Measurements from ENCODE around the gene POFUT1. TPM values are rescaled to one million over a fixed set of nuclear protein-coding genes. Genes with fewer than 3 reads are reported as not detected.

The POFUT1 gene
- total and polyA plus RNA-seq, 9 of the 15 experiments (the other 6 are each of a cell fraction or from before 2014, with no cell fraction given) = 3.5 to 44.7 (median 23.5) TPM

DNA sequence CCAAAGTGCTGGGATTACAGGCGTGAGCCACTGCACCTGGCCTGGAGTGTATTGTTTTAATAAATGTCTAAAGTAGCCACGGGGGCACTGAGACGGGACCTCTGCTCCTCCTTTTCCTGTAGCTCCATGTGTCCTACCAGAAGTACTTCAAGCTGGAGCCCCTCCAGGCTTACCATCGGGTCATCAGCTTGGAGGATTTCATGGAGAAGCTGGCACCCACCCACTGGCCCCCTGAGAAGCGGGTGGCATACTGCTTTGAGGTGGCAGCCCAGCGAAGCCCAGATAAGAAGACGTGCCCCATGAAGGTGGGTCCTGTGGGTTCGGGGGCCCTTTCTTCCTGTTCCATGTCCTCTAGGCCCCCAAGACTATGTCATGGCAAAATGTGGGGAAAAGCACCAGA is 7.5 kb downstream of the POFUT1 start (continued):
- no peak for TF ChIP-seq NR3C1 (CRISPR knock-in tag; IDR thresholded peaks at IDR 0.05)

GRCh38 chr20:32215729-32216128 is 8.0 kb downstream of the POFUT1 start:
- peaks cover 89% of the 10 kb centered on the region for H3K36me3 ChIP-seq (ENCODE audit: control insufficient read depth, insufficient read depth, low read length)
- ATAC-seq = no peak

More at GRCh38 chr20:32215729-32216128, 8.0 kb downstream of the POFUT1 start:
- Histone ChIP-seq H2AFZ (ENCODE audit: low read depth, low read length) (no peak overlapping the region), H3K4me3 (no peak overlapping the region), H3K4me2 (ENCODE audit: insufficient read depth, low read length) (no peak overlapping the region), H3K27me3 (ENCODE audit: control insufficient read depth in 2 of 2, insufficient read depth in 2 of 2, low read length in 2 of 2) (no peaks in the 10 kb centered on the region), H3K79me2 (ENCODE audit: control insufficient read depth, insufficient read depth, low read length) (peaks cover 6% of the 10 kb centered on the region; the same call in 2 of the 3 replicates), H4K20me1 (replicated peaks; ENCODE audit: control insufficient read depth, insufficient read depth, low read length) (peaks cover 7% of the 10 kb centered on the region), H3K9ac (ENCODE audit: insufficient read depth in 1 of 2, low read depth in 2 of 2, low read length in 2 of 2) (no peak overlapping the region), H3K9me3 (replicated peaks; ENCODE audit: control insufficient read depth, insufficient read depth, low read depth, low read length) (no peaks in the 10 kb centered on the region), H3K9me1 (ENCODE audit: control insufficient read depth, insufficient read depth, low read length) (no peaks in the 10 kb centered on the region), H3K4me1 (replicated peaks in 1 of 2; ENCODE audit: control insufficient read depth in 2 of 2, insufficient read depth in 2 of 2, low read length in 2 of 2) (no peaks in the 10 kb centered on the region), H3K27ac (ENCODE audit: extremely low read depth, low read depth, low read length) (no peak overlapping the region)
- no TSS peak for BruUV-seq (replicated peaks)
- in situ Hi-C loops (cut with MboI) (no loop called here), intact Hi-C loops (cut with micrococcal nuclease) (no loop called here)
- CTCF ChIA-PET (ENCODE audit: low intra/inter-chr PET ratio) = no interaction called here
- TF ChIP-seq ZFP36 (IDR thresholded peaks at IDR 0.05; ENCODE audit: low read depth, low read length, partially characterized antibody) (peak; percentile 84), RBM25 (IDR thresholded peaks at IDR 0.05; ENCODE audit: low read depth, low read length, severe bottlenecking) (peak; percentile 83), BCOR (IDR thresholded peaks at IDR 0.05) (peak; percentile 69; the same call in 1 of the 2 replicates), LARP7 (IDR thresholded peaks at IDR 0.05) (no peak), KDM1A (IDR thresholded peaks at IDR 0.05) (peak; percentile 26 to 32; a peak in 3 of 4 replicates)
- POLR2A ChIA-PET = no interaction called here
- DNase-seq (ENCODE audit: extremely low read depth in 1 of 4, low spot score in 3 of 4) (no peak), FAIRE-seq (no peak)
- 86% methylated on average over 3 of the region's 3 CpGs for whole genome bisulfite sequencing (ENCODE audit: insufficient coverage, low coverage, missing lambda C conversion rate)

Measured in K562 (cell line).